ENCODE data around the gene FAM3B. TPM values are rescaled to one million over a fixed set of nuclear protein-coding genes. Genes with fewer than 3 reads are reported as not detected.

Gene FAM3B
- total and polyA plus RNA-seq, 2 experiments from 2014 or later, result 2.5 to 3.6 TPM

DNA sequence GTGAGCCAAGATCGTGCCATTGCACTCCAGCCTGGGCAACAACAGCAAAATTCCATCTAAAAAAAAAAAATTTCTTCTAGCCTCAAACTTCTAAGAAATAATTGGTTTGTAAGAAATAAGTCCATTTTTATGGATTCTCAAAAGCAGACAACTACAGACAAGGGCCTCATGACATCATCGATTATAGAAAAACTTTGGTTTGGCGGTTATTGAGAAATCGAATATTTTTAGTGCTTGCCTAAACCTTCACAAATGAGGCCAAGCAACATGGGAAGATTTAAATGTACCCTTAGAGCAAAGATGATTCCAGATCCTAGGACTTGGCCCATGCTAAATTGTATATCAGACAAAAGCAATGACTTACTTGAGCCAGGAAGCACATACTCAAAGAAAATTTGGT is 81.7 kb downstream of the FAM3B start:
- no peak for DNase-seq (ENCODE audit: low spot score)
- Histone ChIP-seq H4K20me1 (replicated peaks; ENCODE audit: insufficient read depth) (no peaks in the 10 kb centered on the region), H3K27ac (ENCODE audit: low read depth) (no peak overlapping the region), H3K4me3 (no peak overlapping the region), H3K79me2 (replicated peaks; ENCODE audit: insufficient read depth) (no peaks in the 10 kb centered on the region), H2AFZ (no peak overlapping the region), H3K27me3 (ENCODE audit: insufficient read depth) (no peaks in the 10 kb centered on the region), H3K9me2 (ENCODE audit: insufficient read depth) (no peaks in the 10 kb centered on the region), H3K4me2 (no peak overlapping the region), H3F3A (replicated peaks; ENCODE audit: low read depth) (no peaks in the 10 kb centered on the region), H3K36me3 (ENCODE audit: insufficient read depth) (peaks cover 3% of the 10 kb centered on the region; the same call in 1 of the 2 replicates), H3K4me1 (ENCODE audit: insufficient read depth) (no peaks in the 10 kb centered on the region)
- peaks cover 6% of the 10 kb centered on the region for H3K4me1 Mint-ChIP-seq
- no peak overlapping the region for H3K27ac Mint-ChIP-seq
- H3K27me3 Mint-ChIP-seq (ENCODE audit: insufficient read depth, low read depth, poor library complexity), result peaks cover 7% of the 10 kb centered on the region
- TF ChIP-seq POLR2AphosphoS5 (IDR thresholded peaks at IDR 0.05; ENCODE audit: low read depth), result no peak
- TF ChIP-seq, protein P1, sequence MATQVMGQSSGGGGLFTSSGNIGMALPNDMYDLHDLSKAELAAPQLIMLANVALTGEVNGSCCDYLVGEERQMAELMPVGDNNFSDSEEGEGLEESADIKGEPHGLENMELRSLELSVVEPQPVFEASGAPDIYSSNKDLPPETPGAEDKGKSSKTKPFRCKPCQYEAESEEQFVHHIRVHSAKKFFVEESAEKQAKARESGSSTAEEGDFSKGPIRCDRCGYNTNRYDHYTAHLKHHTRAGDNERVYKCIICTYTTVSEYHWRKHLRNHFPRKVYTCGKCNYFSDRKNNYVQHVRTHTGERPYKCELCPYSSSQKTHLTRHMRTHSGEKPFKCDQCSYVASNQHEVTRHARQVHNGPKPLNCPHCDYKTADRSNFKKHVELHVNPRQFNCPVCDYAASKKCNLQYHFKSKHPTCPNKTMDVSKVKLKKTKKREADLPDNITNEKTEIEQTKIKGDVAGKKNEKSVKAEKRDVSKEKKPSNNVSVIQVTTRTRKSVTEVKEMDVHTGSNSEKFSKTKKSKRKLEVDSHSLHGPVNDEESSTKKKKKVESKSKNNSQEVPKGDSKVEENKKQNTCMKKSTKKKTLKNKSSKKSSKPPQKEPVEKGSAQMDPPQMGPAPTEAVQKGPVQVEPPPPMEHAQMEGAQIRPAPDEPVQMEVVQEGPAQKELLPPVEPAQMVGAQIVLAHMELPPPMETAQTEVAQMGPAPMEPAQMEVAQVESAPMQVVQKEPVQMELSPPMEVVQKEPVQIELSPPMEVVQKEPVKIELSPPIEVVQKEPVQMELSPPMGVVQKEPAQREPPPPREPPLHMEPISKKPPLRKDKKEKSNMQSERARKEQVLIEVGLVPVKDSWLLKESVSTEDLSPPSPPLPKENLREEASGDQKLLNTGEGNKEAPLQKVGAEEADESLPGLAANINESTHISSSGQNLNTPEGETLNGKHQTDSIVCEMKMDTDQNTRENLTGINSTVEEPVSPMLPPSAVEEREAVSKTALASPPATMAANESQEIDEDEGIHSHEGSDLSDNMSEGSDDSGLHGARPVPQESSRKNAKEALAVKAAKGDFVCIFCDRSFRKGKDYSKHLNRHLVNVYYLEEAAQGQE (IDR thresholded peaks at IDR 0.05; ENCODE audit: unreplicated experiment), result no peak
- TF ChIP-seq EZH2phosphoT487 (IDR thresholded peaks at IDR 0.05; ENCODE audit: unreplicated experiment), result no peak
- no peak for TF ChIP-seq JUNB (IDR thresholded peaks at IDR 0.05; ENCODE audit: unreplicated experiment)
- TF ChIP-seq, protein P2, sequence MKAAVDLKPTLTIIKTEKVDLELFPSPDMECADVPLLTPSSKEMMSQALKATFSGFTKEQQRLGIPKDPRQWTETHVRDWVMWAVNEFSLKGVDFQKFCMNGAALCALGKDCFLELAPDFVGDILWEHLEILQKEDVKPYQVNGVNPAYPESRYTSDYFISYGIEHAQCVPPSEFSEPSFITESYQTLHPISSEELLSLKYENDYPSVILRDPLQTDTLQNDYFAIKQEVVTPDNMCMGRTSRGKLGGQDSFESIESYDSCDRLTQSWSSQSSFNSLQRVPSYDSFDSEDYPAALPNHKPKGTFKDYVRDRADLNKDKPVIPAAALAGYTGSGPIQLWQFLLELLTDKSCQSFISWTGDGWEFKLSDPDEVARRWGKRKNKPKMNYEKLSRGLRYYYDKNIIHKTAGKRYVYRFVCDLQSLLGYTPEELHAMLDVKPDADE (IDR thresholded peaks at IDR 0.05), result no peak
- TF ChIP-seq, protein P3, sequence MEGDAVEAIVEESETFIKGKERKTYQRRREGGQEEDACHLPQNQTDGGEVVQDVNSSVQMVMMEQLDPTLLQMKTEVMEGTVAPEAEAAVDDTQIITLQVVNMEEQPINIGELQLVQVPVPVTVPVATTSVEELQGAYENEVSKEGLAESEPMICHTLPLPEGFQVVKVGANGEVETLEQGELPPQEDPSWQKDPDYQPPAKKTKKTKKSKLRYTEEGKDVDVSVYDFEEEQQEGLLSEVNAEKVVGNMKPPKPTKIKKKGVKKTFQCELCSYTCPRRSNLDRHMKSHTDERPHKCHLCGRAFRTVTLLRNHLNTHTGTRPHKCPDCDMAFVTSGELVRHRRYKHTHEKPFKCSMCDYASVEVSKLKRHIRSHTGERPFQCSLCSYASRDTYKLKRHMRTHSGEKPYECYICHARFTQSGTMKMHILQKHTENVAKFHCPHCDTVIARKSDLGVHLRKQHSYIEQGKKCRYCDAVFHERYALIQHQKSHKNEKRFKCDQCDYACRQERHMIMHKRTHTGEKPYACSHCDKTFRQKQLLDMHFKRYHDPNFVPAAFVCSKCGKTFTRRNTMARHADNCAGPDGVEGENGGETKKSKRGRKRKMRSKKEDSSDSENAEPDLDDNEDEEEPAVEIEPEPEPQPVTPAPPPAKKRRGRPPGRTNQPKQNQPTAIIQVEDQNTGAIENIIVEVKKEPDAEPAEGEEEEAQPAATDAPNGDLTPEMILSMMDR (conservative IDR thresholded peaks at IDR 0.05; ENCODE audit: low read depth in 2 of 2), result no peak
- no peak for TF ChIP-seq ZNF331 (CRISPR knock-in tag; IDR thresholded peaks at IDR 0.05; ENCODE audit: low read depth)
- no peak for TF ChIP-seq ZNF114 (CRISPR knock-in tag; IDR thresholded peaks at IDR 0.05)
- ATAC-seq, result no peak
- no peaks in the 10 kb centered on the region; the same call in 2 of the 3 replicates for H3K9me3 Mint-ChIP-seq
- H3K4me3 Mint-ChIP-seq, result no peak overlapping the region
- H3K36me3 Mint-ChIP-seq (ENCODE audit: low read depth), result peaks cover 2% of the 10 kb centered on the region

DNA sequence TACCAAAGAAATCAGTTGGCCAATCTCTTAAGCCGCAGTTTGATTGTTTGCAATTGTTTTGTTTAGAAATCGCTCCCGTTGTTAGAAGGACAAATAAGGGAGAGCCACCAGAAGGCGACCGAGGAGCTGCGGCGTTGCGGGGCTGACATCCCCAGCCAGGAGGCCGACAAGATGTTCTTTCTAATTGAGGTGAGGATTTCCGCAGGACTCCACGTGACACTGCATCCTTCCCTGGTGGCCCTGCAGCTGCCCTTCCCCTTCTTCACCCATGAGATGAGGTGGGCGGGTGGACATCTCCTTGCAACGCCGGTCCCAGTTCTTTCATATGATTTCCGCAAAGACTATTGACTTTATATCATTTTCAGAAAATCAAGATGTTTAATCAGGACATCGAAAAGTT is 82.2 kb downstream of the FAM3B start:
- H3K9me2 ChIP-seq (ENCODE audit: insufficient read depth), result no peaks in the 10 kb centered on the region
- no peak overlapping the region for H3K4me3 ChIP-seq
- no peak overlapping the region for H3K4me2 ChIP-seq
- no peaks in the 10 kb centered on the region for H3F3A ChIP-seq (replicated peaks; ENCODE audit: low read depth)
- ATAC-seq (no peak), DNase-seq (ENCODE audit: low spot score) (no peak)
- H3K36me3 ChIP-seq (ENCODE audit: insufficient read depth), result peaks cover 3% of the 10 kb centered on the region; the same call in 1 of the 2 replicates
- no peaks in the 10 kb centered on the region for H3K27me3 ChIP-seq (ENCODE audit: insufficient read depth)
- no peak overlapping the region for H3K4me3 Mint-ChIP-seq
- H4K20me1 ChIP-seq (replicated peaks; ENCODE audit: insufficient read depth), result no peaks in the 10 kb centered on the region
- H3K36me3 Mint-ChIP-seq (ENCODE audit: low read depth), result no peaks in the 10 kb centered on the region; the same call in 1 of the 3 replicates
- peaks cover 6% of the 10 kb centered on the region for H3K27me3 Mint-ChIP-seq (ENCODE audit: insufficient read depth, low read depth, poor library complexity)
- H3K27ac ChIP-seq (ENCODE audit: low read depth), result no peak overlapping the region
- peaks cover 6% of the 10 kb centered on the region for H3K4me1 Mint-ChIP-seq
- H2AFZ ChIP-seq, result no peak overlapping the region
- no peak overlapping the region for H3K27ac Mint-ChIP-seq
- H3K9me3 Mint-ChIP-seq, result no peaks in the 10 kb centered on the region; the same call in 2 of the 3 replicates
- no peaks in the 10 kb centered on the region for H3K4me1 ChIP-seq (ENCODE audit: insufficient read depth)
- no peaks in the 10 kb centered on the region for H3K79me2 ChIP-seq (replicated peaks; ENCODE audit: insufficient read depth)
- TF ChIP-seq, protein P4, sequence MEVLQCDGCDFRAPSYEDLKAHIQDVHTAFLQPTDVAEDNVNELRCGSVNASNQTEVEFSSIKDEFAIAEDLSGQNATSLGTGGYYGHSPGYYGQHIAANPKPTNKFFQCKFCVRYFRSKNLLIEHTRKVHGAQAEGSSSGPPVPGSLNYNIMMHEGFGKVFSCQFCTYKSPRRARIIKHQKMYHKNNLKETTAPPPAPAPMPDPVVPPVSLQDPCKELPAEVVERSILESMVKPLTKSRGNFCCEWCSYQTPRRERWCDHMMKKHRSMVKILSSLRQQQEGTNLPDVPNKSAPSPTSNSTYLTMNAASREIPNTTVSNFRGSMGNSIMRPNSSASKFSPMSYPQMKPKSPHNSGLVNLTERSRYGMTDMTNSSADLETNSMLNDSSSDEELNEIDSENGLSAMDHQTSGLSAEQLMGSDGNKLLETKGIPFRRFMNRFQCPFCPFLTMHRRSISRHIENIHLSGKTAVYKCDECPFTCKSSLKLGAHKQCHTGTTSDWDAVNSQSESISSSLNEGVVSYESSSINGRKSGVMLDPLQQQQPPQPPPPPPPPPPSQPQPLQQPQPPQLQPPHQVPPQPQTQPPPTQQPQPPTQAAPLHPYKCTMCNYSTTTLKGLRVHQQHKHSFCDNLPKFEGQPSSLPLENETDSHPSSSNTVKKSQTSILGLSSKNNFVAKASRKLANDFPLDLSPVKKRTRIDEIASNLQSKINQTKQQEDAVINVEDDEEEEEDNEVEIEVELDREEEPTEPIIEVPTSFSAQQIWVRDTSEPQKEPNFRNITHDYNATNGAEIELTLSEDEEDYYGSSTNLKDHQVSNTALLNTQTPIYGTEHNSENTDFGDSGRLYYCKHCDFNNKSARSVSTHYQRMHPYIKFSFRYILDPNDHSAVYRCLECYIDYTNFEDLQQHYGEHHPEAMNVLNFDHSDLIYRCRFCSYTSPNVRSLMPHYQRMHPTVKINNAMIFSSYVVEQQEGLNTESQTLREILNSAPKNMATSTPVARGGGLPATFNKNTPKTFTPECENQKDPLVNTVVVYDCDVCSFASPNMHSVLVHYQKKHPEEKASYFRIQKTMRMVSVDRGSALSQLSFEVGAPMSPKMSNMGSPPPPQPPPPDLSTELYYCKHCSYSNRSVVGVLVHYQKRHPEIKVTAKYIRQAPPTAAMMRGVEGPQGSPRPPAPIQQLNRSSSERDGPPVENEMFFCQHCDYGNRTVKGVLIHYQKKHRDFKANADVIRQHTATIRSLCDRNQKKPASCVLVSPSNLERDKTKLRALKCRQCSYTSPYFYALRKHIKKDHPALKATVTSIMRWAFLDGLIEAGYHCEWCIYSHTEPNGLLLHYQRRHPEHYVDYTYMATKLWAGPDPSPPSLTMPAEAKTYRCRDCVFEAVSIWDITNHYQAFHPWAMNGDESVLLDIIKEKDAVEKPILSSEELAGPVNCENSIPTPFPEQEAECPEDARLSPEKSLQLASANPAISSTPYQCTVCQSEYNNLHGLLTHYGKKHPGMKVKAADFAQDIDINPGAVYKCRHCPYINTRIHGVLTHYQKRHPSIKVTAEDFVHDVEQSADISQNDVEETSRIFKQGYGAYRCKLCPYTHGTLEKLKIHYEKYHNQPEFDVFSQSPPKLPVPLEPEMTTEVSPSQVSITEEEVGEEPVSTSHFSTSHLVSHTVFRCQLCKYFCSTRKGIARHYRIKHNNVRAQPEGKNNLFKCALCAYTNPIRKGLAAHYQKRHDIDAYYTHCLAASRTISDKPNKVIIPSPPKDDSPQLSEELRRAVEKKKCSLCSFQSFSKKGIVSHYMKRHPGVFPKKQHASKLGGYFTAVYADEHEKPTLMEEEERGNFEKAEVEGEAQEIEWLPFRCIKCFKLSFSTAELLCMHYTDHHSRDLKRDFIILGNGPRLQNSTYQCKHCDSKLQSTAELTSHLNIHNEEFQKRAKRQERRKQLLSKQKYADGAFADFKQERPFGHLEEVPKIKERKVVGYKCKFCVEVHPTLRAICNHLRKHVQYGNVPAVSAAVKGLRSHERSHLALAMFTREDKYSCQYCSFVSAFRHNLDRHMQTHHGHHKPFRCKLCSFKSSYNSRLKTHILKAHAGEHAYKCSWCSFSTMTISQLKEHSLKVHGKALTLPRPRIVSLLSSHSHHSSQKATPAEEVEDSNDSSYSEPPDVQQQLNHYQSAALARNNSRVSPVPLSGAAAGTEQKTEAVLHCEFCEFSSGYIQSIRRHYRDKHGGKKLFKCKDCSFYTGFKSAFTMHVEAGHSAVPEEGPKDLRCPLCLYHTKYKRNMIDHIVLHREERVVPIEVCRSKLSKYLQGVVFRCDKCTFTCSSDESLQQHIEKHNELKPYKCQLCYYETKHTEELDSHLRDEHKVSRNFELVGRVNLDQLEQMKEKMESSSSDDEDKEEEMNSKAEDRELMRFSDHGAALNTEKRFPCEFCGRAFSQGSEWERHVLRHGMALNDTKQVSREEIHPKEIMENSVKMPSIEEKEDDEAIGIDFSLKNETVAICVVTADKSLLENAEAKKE (CRISPR knock-in tag; IDR thresholded peaks at IDR 0.05), result no peak
- TF ChIP-seq ZNF331 (CRISPR knock-in tag; IDR thresholded peaks at IDR 0.05; ENCODE audit: low read depth) (no peak), EZH2 (IDR thresholded peaks at IDR 0.05; ENCODE audit: low read depth, unreplicated experiment) (no peak)

All from GM23338 (cell line).